GM23248 (cell line): Measurements from ENCODE around the gene TSLP.

ENCODE experiments used
- EZH2 ChIP-seq: fragments of 200-600 bp; sonication (generic); IDR thresholded peaks from 2 replicates; pipeline ENCODE4 v1.6.1; 2018; ENCODE audit warnings: antibody characterized with exemption, mild to moderate bottlenecking; ENCODE audit not compliant: insufficient read depth, poor library complexity, severe bottlenecking
- EZH2phosphoT487 ChIP-seq: fragments of 200-600 bp; sonication (generic); IDR thresholded peaks from 2 replicates; pipeline ENCODE4 v1.6.1; 2018; ENCODE audit warnings: antibody characterized with exemption, moderate library complexity, mild to moderate bottlenecking, low read depth; ENCODE audit not compliant: insufficient read depth

DNA sequence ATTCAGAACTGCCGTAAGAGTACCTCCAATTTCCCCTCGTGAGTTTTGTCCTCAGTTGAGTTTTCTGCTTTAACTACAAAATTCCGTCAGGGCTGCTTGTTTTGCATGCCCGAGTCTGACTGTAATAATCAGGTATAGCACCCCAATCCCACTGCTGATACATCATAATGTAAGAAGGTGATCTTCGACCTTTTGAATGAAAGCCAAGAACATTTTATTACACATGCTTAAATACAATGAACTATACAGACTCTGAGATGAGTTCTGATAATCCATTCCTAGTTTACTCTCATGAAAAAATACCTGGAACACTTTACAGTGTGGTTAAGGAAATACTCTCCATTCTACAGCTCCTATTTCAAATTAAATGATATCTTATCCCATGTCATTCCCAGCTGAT lies 49.2 kb upstream of the TSLP start:
- TF ChIP-seq EZH2 = no peak
- no peak for TF ChIP-seq EZH2phosphoT487
